GM12892 (cell line): ENCODE data around the gene PACSIN2.

Experiments
- DNase-seq: peaks from one replicate; pipeline ENCODE4 v3.0.0; 2011; ENCODE audit not compliant: insufficient read length
- FAIRE-seq: peaks from 2 replicates; lab custom pipeline; 2011; peaks lifted over from hg19 to GRCh38; lab: Jason Lieb, UNC
- POLR2A ChIP-seq: IDR thresholded peaks from 2 replicates; pipeline ENCODE4 v1.6.1; 2011; ENCODE audit warnings: low read depth, low read length, control low read depth
- POLR2AphosphoS5 ChIP-seq: IDR thresholded peaks from 2 replicates; pipeline ENCODE4 v1.6.1; 2011; ENCODE audit warnings: low read depth, low read length, control low read depth
- TAF1 ChIP-seq: IDR thresholded peaks from 2 replicates; pipeline ENCODE4 v1.6.1; 2011; ENCODE audit warnings: low read depth, mild to moderate bottlenecking, control low read depth, low read length, borderline replicate concordance

The PACSIN2 gene

DNA sequence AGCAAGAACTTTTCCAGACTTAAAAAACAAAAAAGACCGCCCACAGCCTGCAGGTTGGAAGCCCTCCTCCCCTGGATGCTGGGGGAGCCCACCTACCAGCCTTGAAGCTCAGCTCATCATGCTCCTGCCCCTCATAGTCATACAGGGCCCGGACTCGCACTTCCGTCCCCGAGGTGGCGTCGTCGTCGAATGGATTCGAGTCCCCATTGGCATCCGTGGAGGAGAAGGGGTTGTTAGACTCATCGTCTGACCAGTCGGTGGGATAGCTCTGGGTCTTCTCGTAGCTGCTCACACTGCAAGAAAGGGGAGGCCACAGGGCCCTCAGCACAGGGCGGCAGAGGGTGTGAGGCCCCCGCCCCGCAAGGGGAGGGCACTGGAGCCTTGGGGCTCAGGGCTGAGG is 138.9 kb downstream of the PACSIN2 start:
- DNase-seq (no peak), FAIRE-seq (no peak)
- TF ChIP-seq TAF1 (no peak), POLR2AphosphoS5 (no peak), POLR2A (no peak)

DNA sequence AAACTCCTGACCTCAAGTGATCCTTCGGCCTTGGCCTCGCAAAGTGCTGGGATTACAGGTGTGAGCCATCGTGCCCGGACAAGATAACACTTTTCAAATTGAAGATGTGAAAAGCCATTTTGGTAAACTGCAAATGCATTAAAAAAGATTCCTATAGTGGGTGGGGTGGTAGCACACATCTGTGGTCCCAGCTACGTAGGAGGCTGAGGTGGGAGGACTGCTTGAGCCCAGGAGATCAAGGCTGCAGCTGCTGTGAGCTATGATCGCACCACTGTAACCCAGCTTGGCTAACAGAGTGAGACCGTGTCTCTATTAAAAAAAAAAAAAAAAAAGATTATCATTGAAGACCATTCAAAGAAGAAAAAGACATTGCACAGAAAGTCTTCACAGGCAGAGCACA is 140.9 kb downstream of the PACSIN2 start:
- FAIRE-seq = no peak
- no peak for DNase-seq
- TF ChIP-seq POLR2AphosphoS5 (no peak), POLR2A (no peak), TAF1 (no peak)

DNA sequence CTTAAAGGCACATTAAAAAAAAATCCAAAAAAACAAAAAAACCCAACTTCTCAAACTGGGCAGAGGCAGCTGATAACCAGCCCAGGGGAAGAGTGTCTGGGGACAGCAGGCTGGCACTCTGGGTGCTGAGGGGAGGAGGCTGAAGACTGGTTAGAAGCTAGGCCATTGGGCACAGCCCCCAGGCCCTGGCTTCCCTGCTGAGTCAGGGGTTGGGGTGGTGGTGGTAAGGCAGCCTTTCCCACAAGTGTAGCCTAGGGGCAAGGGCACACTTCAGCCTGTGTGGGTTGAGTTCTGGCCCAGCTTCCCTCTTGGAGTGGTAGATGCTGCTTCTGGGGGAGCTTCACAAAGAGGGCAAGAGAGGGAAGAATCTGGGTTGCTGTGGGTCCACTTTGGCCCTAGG is 141.6 kb downstream of the PACSIN2 start:
- DNase-seq = no peak
- FAIRE-seq = no peak
- TF ChIP-seq TAF1 = no peak
- TF ChIP-seq POLR2AphosphoS5 = no peak
- TF ChIP-seq POLR2A = no peak

DNA sequence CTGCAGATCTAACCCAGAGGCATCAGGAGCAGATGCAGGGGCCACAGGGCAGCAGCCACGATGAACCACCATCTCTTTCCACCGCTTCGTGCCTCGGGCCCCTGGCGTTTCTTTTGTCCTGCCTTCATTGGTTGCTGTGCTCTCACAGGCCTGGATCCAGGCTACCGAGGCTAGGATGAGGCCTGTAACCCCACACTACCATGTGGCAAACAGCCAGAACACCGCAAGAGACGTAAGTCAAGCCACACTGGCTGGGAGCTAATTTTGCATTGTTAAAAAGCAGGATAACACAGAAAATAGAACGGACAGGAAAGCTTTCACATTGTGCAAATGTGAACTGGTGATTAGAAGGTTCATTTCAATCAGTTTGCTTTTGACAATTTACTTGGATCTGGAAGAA is 142.1 kb downstream of the PACSIN2 start:
- TF ChIP-seq POLR2A (no peak), TAF1 (no peak), POLR2AphosphoS5 (no peak)
- DNase-seq (no peak), FAIRE-seq (no peak)

DNA sequence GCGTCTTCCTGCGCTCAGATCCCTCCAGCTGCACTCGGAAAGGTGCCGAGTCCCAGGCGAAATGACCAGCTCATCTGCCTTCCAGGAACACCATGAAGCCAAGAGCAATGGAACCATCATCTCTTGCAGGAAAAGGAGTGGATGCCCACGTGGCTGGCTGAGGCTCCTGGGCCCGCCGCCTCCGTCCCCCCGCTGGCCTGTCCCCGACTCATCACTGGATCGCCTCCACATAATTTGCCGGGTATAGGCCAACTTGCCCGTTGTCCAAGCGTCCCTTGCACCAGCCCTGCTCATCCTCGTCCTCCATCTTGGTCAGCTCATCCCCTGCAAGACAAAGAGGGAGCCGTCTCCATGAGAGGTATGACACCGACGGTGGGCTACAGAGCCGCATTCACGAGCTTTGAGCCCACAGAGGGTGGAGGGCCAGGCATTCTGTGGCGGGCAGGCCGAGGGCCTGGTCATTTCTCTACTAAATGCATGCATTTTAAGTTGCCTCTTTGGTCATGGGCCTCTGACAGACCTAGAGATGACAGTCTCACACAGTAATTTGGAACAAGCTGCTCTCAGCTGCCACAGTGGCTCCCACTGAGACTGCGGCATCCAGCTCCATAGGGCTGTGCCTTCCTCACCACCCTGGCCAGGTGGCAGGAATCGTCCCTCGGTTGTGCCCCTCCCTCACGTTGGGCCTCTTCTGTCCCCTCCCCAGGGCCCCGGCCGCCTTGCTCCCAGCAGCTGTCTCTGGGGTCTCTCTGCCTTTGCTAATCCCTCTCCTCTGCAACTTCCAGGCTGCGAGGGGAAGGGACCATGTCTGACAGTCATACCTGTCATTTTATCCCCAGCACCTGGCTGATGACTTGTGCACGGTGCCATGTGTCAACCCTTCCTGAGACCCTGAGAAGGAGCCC is 143.6 kb downstream of the PACSIN2 start:
- DNase-seq (no peak), FAIRE-seq (no peak)
- TF ChIP-seq POLR2A (no peak), POLR2AphosphoS5 (no peak), TAF1 (no peak)

DNA sequence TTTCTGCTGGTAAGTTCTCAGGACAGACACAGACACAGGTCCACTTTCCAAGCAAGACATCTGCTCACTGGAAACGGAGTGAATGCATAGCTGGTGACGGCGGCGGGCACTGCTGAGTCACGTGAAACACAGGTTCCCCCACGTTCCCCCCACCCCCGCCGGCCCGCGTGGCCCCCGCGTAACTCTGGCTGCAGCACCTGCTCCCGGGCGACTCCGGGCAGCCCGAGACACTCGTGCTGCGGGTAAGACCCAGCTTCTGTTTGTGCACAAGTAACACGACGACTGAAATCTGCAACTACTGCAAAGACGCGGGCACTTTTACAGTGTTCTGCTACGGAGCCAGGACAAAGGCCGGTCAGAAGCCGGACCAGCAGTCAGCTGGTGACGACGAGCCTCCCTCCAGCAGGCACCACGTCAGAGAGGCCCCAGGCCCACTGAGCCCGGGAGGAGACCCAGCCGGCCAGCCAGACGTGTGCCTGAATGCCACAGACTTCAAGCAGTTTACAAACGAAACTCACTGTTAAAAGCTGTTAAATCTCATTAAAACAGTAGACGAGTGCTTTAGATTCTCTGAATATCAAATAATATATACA is 145.0 kb downstream of the PACSIN2 start:
- TF ChIP-seq TAF1 (no peak), POLR2AphosphoS5 (no peak), POLR2A (no peak)
- FAIRE-seq = no peak
- no peak for DNase-seq

DNA sequence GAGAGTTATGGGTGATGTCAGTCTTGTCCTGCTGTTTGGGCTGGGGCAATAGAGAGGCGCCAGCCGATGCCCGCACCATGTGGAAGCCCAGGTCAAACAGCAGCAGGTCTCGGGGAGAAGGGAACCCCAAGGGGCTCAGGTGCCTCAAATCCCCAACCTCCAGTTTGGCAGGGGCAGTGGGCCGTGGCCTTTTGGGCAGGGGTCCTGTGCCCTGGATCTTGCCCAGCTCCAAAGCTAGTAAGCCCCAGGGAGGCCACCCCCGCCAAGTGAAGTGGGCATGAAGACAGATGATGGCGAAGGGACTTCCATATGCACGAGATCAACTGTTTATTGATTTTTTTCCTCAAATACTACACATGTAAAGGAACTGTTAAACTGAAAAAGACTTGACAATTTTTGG is 145.5 kb downstream of the PACSIN2 start:
- FAIRE-seq (no peak), DNase-seq (no peak)
- TF ChIP-seq POLR2AphosphoS5 = no peak
- TF ChIP-seq POLR2A = no peak
- no peak for TF ChIP-seq TAF1

DNA sequence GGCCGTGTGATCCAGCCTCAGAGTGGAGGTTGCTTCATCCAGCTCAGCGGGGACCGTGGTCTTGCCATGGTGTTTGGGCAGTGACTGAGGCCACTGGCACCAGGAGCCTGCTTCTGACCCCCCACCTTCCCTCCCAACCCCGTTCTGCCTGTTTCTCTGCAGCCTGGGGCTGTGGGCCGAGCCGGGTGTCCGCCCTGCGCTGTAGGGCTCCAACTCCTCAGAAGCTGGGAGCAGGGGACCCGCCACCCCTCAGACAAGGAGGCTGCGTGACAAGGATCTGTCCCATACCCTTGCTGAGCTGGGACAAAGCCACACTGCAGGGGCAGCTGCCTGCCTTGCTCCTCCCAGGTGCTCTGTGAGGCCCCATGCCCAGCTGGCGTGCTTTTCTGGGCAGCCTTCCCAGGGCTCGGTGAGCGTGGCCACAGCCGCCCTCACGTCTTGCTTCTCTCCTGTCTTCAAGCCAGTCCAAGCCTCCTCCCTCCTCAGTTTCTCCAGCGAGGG is 146.1 kb downstream of the PACSIN2 start:
- TF ChIP-seq POLR2A = no peak
- TF ChIP-seq TAF1 = no peak
- no peak for TF ChIP-seq POLR2AphosphoS5
- FAIRE-seq (no peak), DNase-seq (no peak)

DNA sequence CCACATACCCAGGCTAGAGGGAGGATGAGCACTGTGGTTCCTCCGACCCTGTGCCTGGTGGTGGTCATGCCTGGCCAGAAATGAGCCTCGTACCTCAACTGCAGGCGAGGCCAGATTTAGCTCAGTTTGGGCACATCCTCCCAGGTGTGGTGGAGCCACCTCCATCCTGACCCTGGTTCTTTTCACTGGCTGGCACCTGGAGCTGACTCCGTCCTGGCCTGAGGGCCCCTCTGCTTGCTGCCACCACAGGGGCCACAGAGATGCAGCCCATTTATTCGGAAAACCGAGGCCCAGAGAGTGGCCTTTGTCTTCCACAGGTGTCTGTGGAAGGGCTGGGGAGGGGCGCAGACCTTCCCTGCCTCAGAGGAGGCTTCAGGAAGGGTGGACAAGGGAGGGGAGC is 148.8 kb downstream of the PACSIN2 start:
- FAIRE-seq = no peak
- no peak for DNase-seq
- TF ChIP-seq TAF1 = no peak
- TF ChIP-seq POLR2A = no peak
- no peak for TF ChIP-seq POLR2AphosphoS5

DNA sequence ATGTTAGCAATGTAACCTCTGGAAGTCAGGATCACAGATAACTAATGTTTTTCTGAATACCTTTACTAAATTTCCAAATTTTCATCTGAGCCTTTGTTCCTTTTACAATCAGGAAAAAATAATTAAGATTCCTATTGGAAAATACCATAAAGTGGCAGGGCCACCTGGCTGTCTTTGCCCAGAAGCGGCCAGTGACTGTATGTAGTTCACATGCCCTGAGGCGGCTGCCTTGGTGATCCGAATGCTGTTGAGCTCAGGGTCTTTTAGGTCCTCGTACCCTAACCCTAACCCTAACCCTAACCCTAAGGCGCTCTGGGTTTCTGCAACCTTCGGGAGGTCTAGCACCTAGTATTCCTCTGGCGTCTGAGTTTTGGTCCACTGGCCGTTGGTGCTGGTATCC is 149.4 kb downstream of the PACSIN2 start:
- FAIRE-seq (no peak), DNase-seq (no peak)
- TF ChIP-seq POLR2AphosphoS5 (no peak), TAF1 (no peak), POLR2A (no peak)

DNA sequence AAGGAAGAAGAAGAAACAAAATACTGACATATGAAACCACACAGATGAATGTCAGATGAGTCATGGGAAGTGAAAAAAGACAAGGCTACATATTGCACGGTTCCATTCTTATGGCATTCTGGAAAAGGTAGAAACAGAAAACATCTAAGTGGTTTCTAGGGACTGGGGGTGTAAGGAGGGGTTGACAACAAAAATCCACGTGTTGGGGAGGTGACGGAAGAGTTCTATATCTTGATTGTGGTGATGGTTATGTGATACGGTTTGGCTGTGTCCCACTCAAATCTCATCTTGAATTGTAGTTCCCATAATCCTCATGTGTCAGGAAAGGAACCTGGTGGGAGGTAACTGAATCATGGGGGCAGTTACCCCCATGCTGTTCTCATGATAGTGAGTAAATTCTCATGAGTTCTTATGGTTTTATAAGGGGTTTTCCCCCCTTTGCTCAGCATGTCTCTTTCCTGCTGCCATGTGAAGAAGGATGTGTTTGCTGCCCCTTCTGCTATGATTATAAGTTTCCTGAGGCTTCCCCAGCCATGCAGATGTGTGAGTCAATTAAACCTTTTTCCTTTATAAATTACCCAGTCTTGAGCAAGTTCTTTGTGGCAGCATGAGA is 151.5 kb downstream of the PACSIN2 start:
- no peak for DNase-seq
- TF ChIP-seq POLR2A (no peak), TAF1 (no peak), POLR2AphosphoS5 (no peak)
- peak; percentile 66 for FAIRE-seq
